ENCODE data around the gene WNT5B.

WNT5B gene

DNA sequence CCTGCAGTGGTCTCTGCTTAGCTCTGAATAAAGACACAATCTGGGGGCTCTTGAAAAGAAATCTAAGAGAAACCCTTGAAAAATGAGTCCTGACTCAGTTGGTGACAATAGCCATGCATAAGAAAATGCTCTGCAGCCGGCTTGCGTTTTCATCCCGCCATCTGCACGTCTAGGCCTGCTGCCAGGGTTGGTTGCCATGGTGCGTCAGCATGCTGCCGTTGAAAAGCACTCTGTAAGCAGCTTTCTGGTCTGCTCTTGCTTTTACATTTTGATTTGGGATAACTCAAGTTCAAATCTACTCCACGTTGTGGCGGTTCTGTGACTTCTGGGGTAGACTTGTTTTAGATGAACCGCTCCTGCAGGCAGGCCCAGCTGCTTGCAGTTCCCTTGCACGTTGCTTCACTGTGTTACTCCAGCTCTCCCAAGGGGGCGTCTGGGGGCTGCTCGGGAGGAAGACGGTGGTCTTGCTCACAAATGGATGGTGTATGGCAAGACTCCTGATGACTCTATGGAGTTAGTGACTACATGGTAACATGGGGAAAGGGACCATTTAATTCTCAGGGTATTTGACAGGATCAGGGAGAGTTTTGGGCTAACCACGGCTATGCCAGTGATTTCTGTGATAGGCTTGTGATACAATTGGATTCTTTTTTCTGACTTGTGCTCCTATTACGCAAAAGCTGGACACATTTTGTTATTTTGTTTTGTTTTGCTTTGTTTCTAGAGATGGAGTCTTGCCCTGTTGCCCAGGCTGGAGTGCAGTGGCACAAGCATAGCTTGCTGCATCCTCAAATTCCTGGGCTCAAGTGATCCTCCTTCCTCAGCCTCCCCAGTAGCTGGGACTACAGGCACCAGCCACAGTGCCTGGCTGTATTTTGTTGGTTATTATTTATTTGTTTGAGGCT lies 15.8 kb downstream of the WNT5B start:
- TF ChIP-seq, protein P1, sequence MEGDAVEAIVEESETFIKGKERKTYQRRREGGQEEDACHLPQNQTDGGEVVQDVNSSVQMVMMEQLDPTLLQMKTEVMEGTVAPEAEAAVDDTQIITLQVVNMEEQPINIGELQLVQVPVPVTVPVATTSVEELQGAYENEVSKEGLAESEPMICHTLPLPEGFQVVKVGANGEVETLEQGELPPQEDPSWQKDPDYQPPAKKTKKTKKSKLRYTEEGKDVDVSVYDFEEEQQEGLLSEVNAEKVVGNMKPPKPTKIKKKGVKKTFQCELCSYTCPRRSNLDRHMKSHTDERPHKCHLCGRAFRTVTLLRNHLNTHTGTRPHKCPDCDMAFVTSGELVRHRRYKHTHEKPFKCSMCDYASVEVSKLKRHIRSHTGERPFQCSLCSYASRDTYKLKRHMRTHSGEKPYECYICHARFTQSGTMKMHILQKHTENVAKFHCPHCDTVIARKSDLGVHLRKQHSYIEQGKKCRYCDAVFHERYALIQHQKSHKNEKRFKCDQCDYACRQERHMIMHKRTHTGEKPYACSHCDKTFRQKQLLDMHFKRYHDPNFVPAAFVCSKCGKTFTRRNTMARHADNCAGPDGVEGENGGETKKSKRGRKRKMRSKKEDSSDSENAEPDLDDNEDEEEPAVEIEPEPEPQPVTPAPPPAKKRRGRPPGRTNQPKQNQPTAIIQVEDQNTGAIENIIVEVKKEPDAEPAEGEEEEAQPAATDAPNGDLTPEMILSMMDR (IDR thresholded peaks at IDR 0.05) = no peak

DNA sequence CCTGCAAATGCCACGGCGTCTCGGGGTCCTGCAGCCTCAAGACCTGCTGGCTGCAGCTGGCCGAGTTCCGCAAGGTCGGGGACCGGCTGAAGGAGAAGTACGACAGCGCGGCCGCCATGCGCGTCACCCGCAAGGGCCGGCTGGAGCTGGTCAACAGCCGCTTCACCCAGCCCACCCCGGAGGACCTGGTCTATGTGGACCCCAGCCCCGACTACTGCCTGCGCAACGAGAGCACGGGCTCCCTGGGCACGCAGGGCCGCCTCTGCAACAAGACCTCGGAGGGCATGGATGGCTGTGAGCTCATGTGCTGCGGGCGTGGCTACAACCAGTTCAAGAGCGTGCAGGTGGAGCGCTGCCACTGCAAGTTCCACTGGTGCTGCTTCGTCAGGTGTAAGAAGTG lies 16.8 kb downstream of the WNT5B start:
- TF ChIP-seq, protein P1 (IDR thresholded peaks at IDR 0.05) = no peak

DNA sequence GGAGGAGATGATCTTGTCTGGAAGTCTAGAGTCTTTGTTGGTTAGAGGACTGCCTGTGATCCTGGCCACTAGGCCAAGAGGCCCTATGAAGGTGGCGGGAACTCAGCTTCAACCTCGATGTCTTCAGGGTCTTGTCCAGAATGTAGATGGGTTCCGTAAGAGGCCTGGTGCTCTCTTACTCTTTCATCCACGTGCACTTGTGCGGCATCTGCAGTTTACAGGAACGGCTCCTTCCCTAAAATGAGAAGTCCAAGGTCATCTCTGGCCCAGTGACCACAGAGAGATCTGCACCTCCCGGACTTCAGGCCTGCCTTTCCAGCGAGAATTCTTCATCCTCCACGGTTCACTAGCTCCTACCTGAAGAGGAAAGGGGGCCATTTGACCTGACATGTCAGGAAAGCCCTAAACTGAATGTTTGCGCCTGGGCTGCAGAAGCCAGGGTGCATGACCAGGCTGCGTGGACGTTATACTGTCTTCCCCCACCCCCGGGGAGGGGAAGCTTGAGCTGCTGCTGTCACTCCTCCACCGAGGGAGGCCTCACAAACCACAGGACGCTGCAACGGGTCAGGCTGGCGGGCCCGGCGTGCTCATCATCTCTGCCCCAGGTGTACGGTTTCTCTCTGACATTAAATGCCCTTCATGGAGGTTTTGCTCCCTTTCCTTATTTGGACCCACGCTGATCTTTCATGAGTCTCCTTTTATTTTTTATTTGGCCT lies 17.7 kb downstream of the WNT5B start:
- TF ChIP-seq, protein P1 (IDR thresholded peaks at IDR 0.05) = no peak

DNA sequence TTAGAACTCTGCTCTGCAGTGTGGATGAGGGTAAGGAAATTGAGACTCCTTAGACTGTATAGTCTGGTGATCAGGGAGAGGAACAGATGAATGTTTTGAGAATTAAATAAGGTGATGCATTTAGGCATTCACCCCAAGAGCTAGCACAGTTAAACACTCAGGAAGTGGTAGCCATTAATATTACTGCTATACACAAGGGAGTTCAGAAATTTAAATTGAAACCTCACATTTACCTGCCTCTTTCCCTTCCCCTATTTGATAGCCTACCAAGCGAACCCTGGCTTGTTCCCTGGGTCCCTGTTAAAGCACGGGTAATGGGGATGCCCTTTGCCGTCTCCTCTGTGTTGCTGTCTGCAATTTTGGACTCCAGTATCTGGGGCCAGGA lies 18.2 kb downstream of the WNT5B start:
- TF ChIP-seq, protein P1 (IDR thresholded peaks at IDR 0.05) = no peak

DNA sequence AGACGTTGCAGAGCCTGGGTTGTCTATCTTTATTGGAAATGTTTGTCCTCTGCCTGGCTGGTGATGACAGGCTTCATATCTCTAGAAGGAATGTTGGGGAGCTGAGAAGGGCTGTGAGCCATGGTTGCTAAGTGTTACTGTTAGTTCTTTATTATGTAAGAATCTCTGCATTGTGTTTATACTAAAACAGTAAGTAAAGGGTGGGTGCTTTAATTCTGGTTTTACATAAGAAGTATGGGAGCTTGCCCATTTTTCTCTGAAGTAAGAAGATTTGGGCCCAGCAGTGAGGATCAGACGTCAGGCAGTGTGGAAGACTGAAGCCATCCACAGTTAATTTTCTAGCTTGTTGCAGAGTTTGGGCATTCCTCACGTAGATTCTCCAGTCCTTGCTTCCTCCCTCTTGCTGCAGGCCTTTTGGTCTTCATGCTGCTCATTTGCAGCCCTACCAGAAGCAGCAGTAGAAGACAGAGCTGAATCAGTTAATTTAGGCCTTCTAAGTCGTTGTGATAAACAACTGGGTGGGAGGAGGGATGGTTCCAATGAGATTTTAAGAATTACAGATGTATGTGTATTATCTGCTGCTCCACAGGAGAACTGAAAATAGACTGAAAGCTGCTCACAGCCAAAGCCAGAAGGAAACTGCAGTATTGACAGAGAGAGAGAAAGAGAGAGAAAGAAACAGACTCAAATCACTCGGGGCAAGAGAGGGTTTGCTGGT lies 21.4 kb downstream of the WNT5B start:
- TF ChIP-seq, protein P1 (IDR thresholded peaks at IDR 0.05) = no peak

DNA sequence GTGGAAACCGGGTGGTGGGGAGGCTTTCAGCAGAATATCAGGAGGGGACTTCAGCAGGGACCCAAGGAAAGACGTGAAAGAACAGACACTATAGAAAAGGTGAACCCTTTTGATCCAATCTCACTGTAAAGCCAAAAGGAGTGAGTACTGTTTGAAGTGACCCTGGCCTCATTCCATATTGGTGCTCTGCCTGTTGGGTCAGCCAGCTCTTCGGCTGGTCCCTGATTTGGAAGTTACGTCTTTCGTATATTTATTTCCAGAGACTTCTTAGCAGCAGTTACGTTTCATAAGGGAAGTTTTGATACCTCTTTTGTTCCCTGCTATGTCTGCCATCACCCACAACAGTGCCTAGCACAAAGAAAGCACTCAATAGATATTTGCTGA lies 21.9 kb downstream of the WNT5B start:
- TF ChIP-seq, protein P1 (IDR thresholded peaks at IDR 0.05) = no peak

DNA sequence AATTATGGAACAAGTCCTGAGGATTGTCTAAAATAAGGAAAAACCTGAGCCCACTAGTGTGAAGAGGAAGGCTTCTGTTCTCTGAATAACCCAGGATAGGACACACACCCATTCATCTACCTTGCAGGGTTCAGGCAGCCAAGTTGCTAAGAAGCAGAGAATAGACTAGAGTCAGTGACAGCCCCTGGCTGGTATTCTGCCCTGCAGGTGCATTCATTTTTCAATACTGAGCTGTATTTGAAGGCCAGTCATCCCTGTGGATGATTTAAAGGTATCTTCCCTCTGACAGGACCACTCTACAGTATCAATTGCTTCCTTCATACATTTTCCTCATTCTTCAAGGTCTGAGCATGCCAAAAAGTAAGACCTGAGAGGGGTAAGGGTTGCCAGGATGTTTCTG lies 22.9 kb downstream of the WNT5B start:
- TF ChIP-seq, protein P1 (IDR thresholded peaks at IDR 0.05) = no peak

Data from LNCAP (cell line).